ENCODE data around the gene SEL1L2.

SEL1L2 gene

GRCh38 chr20:13936781-13937576 is 53.4 kb downstream of the SEL1L2 start:
- no peak for DNase-seq (ENCODE audit: insufficient read length, low spot score)
- TF ChIP-seq POLR2A (IDR thresholded peaks at IDR 0.05; ENCODE audit: low read depth, low read length) (no peak), SPI1 (IDR thresholded peaks at IDR 0.05; ENCODE audit: low read depth, low read length) (no peak), POLR2AphosphoS5 (IDR thresholded peaks at IDR 0.05; ENCODE audit: low read depth, low read length) (no peak), PAX5 (IDR thresholded peaks at IDR 0.05; ENCODE audit: insufficient read depth, low read length, severe bottlenecking) (no peak), TAF1 (IDR thresholded peaks at IDR 0.05; ENCODE audit: low read depth, low read length) (no peak), POU2F2 (IDR thresholded peaks at IDR 0.05; ENCODE audit: low read depth, low read length) (no peak)
- FAIRE-seq = no peak

DNA sequence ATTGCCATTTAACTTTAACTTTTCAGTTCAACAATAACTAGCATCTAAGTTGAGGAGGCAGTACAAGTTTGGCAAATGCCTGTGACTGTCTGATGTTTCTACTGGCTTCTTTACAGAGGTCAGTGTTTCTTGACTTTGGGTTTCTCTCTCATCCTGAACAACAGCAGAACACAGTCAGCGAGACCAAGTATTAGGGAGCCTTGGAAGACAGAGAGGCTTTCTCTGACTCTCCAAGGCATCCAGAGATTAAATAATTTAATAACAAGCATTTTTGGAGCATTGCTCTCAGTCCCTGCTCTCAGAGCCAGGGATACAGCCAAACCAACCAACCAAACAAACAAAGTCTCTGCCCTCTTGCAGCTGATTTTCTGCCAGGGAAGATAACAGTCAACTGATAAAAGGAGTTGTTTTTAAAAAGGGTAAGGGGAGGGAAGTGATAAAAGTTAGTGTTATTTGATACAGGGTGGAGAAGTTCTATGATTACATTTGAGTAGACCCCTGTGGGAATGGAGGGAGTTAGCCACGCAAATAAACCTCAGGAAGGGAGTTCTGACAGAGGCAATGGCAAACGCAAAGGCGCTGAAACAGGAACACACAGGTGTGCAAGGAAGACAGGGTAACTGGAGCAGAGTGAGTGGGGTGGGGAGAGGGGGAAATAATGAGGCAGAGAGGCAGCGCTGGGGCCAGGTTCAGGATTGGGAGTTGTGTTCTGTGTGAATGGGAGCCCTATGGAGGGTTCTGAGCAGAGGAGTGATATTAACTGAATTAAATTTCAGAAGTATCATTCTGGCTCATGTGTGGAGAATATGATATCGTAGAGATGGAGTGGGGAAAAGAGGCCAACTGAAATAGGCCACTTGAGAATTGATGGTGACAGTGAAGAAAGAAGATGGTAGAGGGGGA is 55.2 kb downstream of the SEL1L2 start:
- DNase-seq (ENCODE audit: insufficient read length, low spot score) (no peak), FAIRE-seq (no peak)
- no peak for TF ChIP-seq TAF1 (IDR thresholded peaks at IDR 0.05; ENCODE audit: low read depth, low read length)
- no peak for TF ChIP-seq POU2F2 (IDR thresholded peaks at IDR 0.05; ENCODE audit: low read depth, low read length)
- no peak for TF ChIP-seq POLR2A (IDR thresholded peaks at IDR 0.05; ENCODE audit: low read depth, low read length)
- TF ChIP-seq PAX5 (IDR thresholded peaks at IDR 0.05; ENCODE audit: insufficient read depth, low read length, severe bottlenecking) = no peak
- no peak for TF ChIP-seq POLR2AphosphoS5 (IDR thresholded peaks at IDR 0.05; ENCODE audit: low read depth, low read length)
- no peak for TF ChIP-seq SPI1 (IDR thresholded peaks at IDR 0.05; ENCODE audit: low read depth, low read length)

- TF ChIP-seq PAX5 (IDR thresholded peaks at IDR 0.05; ENCODE audit: insufficient read depth, low read length, severe bottlenecking) = no peak
- no peak for TF ChIP-seq POU2F2 (IDR thresholded peaks at IDR 0.05; ENCODE audit: low read depth, low read length)
- no peak for TF ChIP-seq TAF1 (IDR thresholded peaks at IDR 0.05; ENCODE audit: low read depth, low read length)
- no peak for TF ChIP-seq POLR2A (IDR thresholded peaks at IDR 0.05; ENCODE audit: low read depth, low read length)
- TF ChIP-seq SPI1 (IDR thresholded peaks at IDR 0.05; ENCODE audit: low read depth, low read length) = no peak
- no peak for TF ChIP-seq POLR2AphosphoS5 (IDR thresholded peaks at IDR 0.05; ENCODE audit: low read depth, low read length)
These were observed 60.1 kb downstream of the SEL1L2 start for GRCh38 chr20:13930281-13930680.

DNA sequence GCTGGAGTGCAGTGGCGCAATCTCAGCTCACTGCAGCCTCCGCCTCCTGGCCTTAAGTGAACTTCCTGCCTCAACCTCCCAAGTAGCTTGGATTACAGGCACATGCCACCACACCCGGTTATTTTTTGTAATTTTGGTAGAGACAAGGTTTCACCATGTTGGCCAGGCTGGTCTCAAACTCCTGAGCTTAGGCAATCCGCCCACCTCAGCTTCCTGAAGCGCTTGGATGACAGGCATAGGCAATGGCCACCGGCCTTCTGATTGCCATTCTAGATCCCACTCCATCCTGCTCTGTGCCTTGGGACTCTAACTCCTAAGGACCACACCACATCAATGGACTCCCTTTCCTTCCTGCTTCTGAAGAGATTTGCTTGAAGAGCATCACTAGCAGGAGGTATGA is 60.6 kb downstream of the SEL1L2 start:
- no peak for TF ChIP-seq PAX5 (IDR thresholded peaks at IDR 0.05; ENCODE audit: insufficient read depth, low read length, severe bottlenecking)
- no peak for TF ChIP-seq TAF1 (IDR thresholded peaks at IDR 0.05; ENCODE audit: low read depth, low read length)
- TF ChIP-seq POLR2AphosphoS5 (IDR thresholded peaks at IDR 0.05; ENCODE audit: low read depth, low read length) = no peak
- TF ChIP-seq POLR2A (IDR thresholded peaks at IDR 0.05; ENCODE audit: low read depth, low read length) = no peak
- TF ChIP-seq SPI1 (IDR thresholded peaks at IDR 0.05; ENCODE audit: low read depth, low read length) = no peak
- no peak for TF ChIP-seq POU2F2 (IDR thresholded peaks at IDR 0.05; ENCODE audit: low read depth, low read length)
- FAIRE-seq = no peak
- no peak for DNase-seq (ENCODE audit: insufficient read length, low spot score)

More at GRCh38 chr20:13930281-13930680, 60.1 kb downstream of the SEL1L2 start:
- FAIRE-seq = no peak
- no peak for DNase-seq (ENCODE audit: insufficient read length, low spot score)

DNA sequence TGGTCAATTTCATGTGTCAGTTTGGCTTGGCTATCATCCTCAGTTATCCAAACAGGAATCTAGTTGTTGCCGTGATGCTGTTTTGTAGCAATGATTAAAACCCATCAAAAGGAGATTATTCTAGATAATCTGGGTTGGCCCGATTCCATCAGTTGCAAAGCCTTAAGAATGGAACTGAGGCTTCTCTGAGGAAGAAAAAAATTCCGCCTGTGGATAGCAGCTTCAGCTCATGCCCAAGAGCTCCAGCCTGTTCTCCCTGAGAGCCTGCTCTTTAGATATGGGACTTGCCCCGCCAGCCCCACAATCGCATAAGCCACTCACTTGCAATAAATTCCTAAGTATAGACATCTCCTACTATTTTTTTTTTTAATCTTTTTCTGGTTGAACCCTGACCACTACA is 61.5 kb downstream of the SEL1L2 start:
- no peak for TF ChIP-seq PAX5 (IDR thresholded peaks at IDR 0.05; ENCODE audit: insufficient read depth, low read length, severe bottlenecking)
- no peak for TF ChIP-seq POLR2AphosphoS5 (IDR thresholded peaks at IDR 0.05; ENCODE audit: low read depth, low read length)
- no peak for TF ChIP-seq POLR2A (IDR thresholded peaks at IDR 0.05; ENCODE audit: low read depth, low read length)
- no peak for TF ChIP-seq POU2F2 (IDR thresholded peaks at IDR 0.05; ENCODE audit: low read depth, low read length)
- TF ChIP-seq TAF1 (IDR thresholded peaks at IDR 0.05; ENCODE audit: low read depth, low read length) = no peak
- TF ChIP-seq SPI1 (IDR thresholded peaks at IDR 0.05; ENCODE audit: low read depth, low read length) = no peak
- FAIRE-seq (no peak), DNase-seq (ENCODE audit: insufficient read length, low spot score) (no peak)

DNA sequence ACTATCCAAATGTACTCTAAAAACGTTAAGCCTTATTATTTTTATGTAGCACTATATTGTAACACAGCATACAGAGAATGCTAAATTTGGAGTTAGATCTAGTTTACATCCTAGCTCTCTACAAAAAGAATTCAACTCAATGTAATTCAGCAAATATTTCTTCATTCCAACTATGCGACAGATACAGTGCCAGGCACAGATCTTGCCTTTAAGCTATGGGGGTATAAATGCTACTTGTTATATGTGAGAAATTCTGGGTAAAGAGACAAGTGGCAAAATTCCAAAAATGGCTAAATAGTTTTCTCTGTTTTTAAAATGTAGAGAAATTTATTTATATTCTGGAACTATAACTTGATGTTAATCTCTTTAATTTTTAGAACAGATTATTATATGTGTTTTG is 63.2 kb downstream of the SEL1L2 start:
- no peak for TF ChIP-seq SPI1 (IDR thresholded peaks at IDR 0.05; ENCODE audit: low read depth, low read length)
- no peak for TF ChIP-seq PAX5 (IDR thresholded peaks at IDR 0.05; ENCODE audit: insufficient read depth, low read length, severe bottlenecking)
- no peak for TF ChIP-seq TAF1 (IDR thresholded peaks at IDR 0.05; ENCODE audit: low read depth, low read length)
- no peak for TF ChIP-seq POLR2A (IDR thresholded peaks at IDR 0.05; ENCODE audit: low read depth, low read length)
- TF ChIP-seq POLR2AphosphoS5 (IDR thresholded peaks at IDR 0.05; ENCODE audit: low read depth, low read length) = no peak
- no peak for TF ChIP-seq POU2F2 (IDR thresholded peaks at IDR 0.05; ENCODE audit: low read depth, low read length)
- DNase-seq (ENCODE audit: insufficient read length, low spot score) (no peak), FAIRE-seq (no peak)

DNA sequence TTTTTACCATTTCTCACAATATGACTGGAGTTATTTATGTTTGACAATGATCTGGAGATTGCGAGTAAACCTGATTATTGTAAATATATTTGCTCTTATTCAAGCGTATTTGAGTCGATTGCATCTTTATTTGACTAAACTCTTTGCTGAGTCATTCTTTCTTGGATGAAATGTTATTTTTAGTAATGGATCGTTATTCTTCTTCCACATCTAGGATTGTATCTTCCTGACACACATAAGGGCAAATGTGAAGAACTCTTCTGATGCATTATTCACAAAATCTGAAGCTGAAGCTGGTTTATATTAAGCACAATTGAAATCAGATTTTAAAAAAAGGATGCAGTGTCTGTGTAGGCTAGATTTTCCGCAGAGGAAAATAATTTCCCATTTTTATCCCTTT is 68.2 kb downstream of the SEL1L2 start:
- DNase-seq (ENCODE audit: insufficient read length, low spot score) (no peak), FAIRE-seq (no peak)

DNA sequence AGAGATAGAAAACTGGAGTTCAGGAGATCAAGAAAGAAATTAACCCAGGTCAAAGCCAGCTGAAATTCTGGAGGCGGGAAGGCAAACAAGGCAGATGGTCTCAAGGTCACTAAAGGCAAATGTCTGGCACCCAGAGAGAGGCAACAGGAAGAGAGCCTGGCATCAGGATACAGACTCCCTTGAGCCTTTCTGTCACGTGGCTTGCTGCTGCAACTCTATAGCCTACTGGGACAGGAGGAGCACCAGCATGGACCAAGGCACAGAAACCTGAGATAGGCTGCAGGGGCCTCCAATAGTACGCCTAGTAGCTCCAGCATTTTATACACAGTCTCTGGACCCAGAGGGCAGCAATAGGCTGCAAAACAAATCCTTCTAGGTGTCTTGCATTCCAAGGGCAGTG is 75.1 kb downstream of the SEL1L2 start:
- no peak for DNase-seq (ENCODE audit: insufficient read length, low spot score)
- TF ChIP-seq POLR2AphosphoS5 (IDR thresholded peaks at IDR 0.05; ENCODE audit: low read depth, low read length) (no peak), TAF1 (IDR thresholded peaks at IDR 0.05; ENCODE audit: low read depth, low read length) (no peak), SPI1 (IDR thresholded peaks at IDR 0.05; ENCODE audit: low read depth, low read length) (no peak), POU2F2 (IDR thresholded peaks at IDR 0.05; ENCODE audit: low read depth, low read length) (no peak), POLR2A (IDR thresholded peaks at IDR 0.05; ENCODE audit: low read depth, low read length) (no peak), PAX5 (IDR thresholded peaks at IDR 0.05; ENCODE audit: insufficient read depth, low read length, severe bottlenecking) (no peak)
- no peak for FAIRE-seq

More for the DNA sequence above, 68.2 kb downstream of the SEL1L2 start:
- TF ChIP-seq PAX5 (IDR thresholded peaks at IDR 0.05; ENCODE audit: insufficient read depth, low read length, severe bottlenecking) (no peak), POLR2AphosphoS5 (IDR thresholded peaks at IDR 0.05; ENCODE audit: low read depth, low read length) (no peak), POLR2A (IDR thresholded peaks at IDR 0.05; ENCODE audit: low read depth, low read length) (no peak), POU2F2 (IDR thresholded peaks at IDR 0.05; ENCODE audit: low read depth, low read length) (no peak), TAF1 (IDR thresholded peaks at IDR 0.05; ENCODE audit: low read depth, low read length) (no peak), SPI1 (IDR thresholded peaks at IDR 0.05; ENCODE audit: low read depth, low read length) (no peak)

DNA sequence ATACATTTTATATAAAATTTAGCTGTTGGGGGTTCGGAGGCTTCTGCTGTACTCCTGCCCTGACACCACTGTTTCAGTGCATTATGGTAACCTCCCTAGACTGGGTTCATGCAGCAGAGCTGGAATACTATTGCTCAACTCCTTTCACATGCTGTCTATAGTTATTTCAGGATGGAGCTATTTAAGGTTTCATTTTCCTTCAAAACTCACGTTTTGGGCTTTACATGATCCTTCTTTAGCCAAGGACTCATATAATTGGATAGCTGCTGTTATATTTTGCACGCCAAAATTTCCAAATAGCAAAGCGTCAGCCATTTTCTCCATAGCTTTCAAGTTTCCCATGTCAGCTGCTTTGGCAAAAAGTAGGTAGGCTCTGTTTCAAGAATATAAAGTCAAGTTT is 76.8 kb downstream of the SEL1L2 start:
- TF ChIP-seq POLR2AphosphoS5 (IDR thresholded peaks at IDR 0.05; ENCODE audit: low read depth, low read length) (no peak), PAX5 (IDR thresholded peaks at IDR 0.05; ENCODE audit: insufficient read depth, low read length, severe bottlenecking) (no peak), SPI1 (IDR thresholded peaks at IDR 0.05; ENCODE audit: low read depth, low read length) (no peak), POU2F2 (IDR thresholded peaks at IDR 0.05; ENCODE audit: low read depth, low read length) (no peak), TAF1 (IDR thresholded peaks at IDR 0.05; ENCODE audit: low read depth, low read length) (no peak), POLR2A (IDR thresholded peaks at IDR 0.05; ENCODE audit: low read depth, low read length) (no peak)
- FAIRE-seq (no peak), DNase-seq (ENCODE audit: insufficient read length, low spot score) (no peak)
